SK-N-SH treated with all-trans-retinoic acid at 6 μM for 48 hours (cell line): ENCODE measurements around the gene ATP8B2.

Experiments used
- ATAC-seq: fragments of 200-7000 bp; cut with Tn5 transposase; 3 replicates; pipeline ENCODE4 v1.9.1; 2020; ENCODE audit warnings: mild to moderate bottlenecking, moderate library complexity
- ARNTL ChIP-seq: fragments of 450-650 bp; formaldehyde crosslinking; IDR thresholded peaks from 2 replicates; pipeline ENCODE4 v1.5.0; 2020; ENCODE audit warnings: low read depth, mild to moderate bottlenecking, moderate library complexity, borderline replicate concordance
- BACH2 ChIP-seq: fragments of 250-450 bp; sonication (Bioruptor Pico); IDR thresholded peaks from 2 replicates; pipeline ENCODE4 v1.9.0; 2021; ENCODE audit warnings: mild to moderate bottlenecking, borderline replicate concordance
- CSDC2 ChIP-seq: fragments of 250-450 bp; sonication (Bioruptor Pico); IDR thresholded peaks from 2 replicates; pipeline ENCODE4 v1.5.0; 2020; ENCODE audit warnings: mild to moderate bottlenecking, moderate library complexity
- ESRRG ChIP-seq: fragments of 250-450 bp; sonication (Bioruptor Pico); IDR thresholded peaks from 2 replicates; pipeline ENCODE4 v1.6.1; 2021; ENCODE audit warnings: mild to moderate bottlenecking
- GLIS3 ChIP-seq: fragments of 250-450 bp; sonication (Bioruptor Pico); IDR thresholded peaks from 2 replicates; pipeline ENCODE4 v1.5.0; 2020; ENCODE audit warnings: mild to moderate bottlenecking, moderate library complexity
- ISL1 ChIP-seq: fragments of 250-450 bp; sonication (Bioruptor Pico); IDR thresholded peaks from 2 replicates; pipeline ENCODE4 v2.1.2; 2022; ENCODE audit warnings: mild to moderate bottlenecking, moderate library complexity
- OSR1 ChIP-seq: fragments of 250-450 bp; sonication (Bioruptor Pico); IDR thresholded peaks from 2 replicates; pipeline ENCODE4 v1.8.0; 2022; ENCODE audit warnings: moderate library complexity, mild to moderate bottlenecking, inconsistent platforms
- PPARA ChIP-seq: fragments of 250-450 bp; sonication (Bioruptor Pico); IDR thresholded peaks from 2 replicates; pipeline ENCODE4 v1.5.0; 2020; ENCODE audit warnings: mild to moderate bottlenecking, borderline replicate concordance
- RARB ChIP-seq: fragments of 250-450 bp; sonication (Bioruptor Pico); IDR thresholded peaks from 2 replicates; pipeline ENCODE4 v1.8.0; 2021; ENCODE audit warnings: mild to moderate bottlenecking, moderate library complexity
- SNAI2 ChIP-seq: fragments of 250-450 bp; sonication (Bioruptor Pico); IDR thresholded peaks from 2 replicates; pipeline ENCODE4 v1.5.0; 2020; ENCODE audit warnings: mild to moderate bottlenecking, moderate library complexity
- TCF4 ChIP-seq: fragments of 250-450 bp; sonication (Bioruptor Pico); IDR thresholded peaks from 2 replicates; pipeline ENCODE4 v1.8.0; 2021; ENCODE audit warnings: mild to moderate bottlenecking, moderate library complexity, borderline replicate concordance
- TOX ChIP-seq: fragments of 250-450 bp; sonication (Bioruptor Pico); IDR thresholded peaks from 2 replicates; pipeline ENCODE4 v1.8.0; 2021; ENCODE audit warnings: mild to moderate bottlenecking, moderate library complexity, borderline replicate concordance
- ZC3H10 ChIP-seq: fragments of 250-450 bp; sonication (Bioruptor Pico); IDR thresholded peaks from 2 replicates; pipeline ENCODE4 v1.5.1; 2021; ENCODE audit warnings: mild to moderate bottlenecking, moderate library complexity
- ZFP3 ChIP-seq: fragments of 250-450 bp; sonication (Bioruptor Pico); IDR thresholded peaks from 2 replicates; pipeline ENCODE4 v1.5.0; 2020; ENCODE audit warnings: mild to moderate bottlenecking, moderate library complexity
- ZFP30 ChIP-seq: fragments of 450-650 bp; formaldehyde crosslinking; IDR thresholded peaks from 2 replicates; pipeline ENCODE4 v1.5.0; 2022; ENCODE audit warnings: mild to moderate bottlenecking, moderate library complexity
- ZNF565 ChIP-seq: fragments of 450-650 bp; formaldehyde crosslinking; conservative IDR thresholded peaks from 2 replicates; pipeline ENCODE4 v1.5.0; 2020; ENCODE audit warnings: low read depth, mild to moderate bottlenecking, moderate library complexity
- ZNF70 ChIP-seq: fragments of 450-650 bp; formaldehyde crosslinking; IDR thresholded peaks from 2 replicates; pipeline ENCODE4 v1.5.0; 2020; ENCODE audit warnings: mild to moderate bottlenecking, moderate library complexity
- ZNF8 ChIP-seq: fragments of 450-650 bp; formaldehyde crosslinking; IDR thresholded peaks from 2 replicates; pipeline ENCODE4 v1.5.0; 2020; ENCODE audit warnings: mild to moderate bottlenecking, moderate library complexity
- TF ChIP-seq, protein P1 (sequence below): fragments of 250-450 bp; sonication (Bioruptor Pico); IDR thresholded peaks from 2 replicates; pipeline ENCODE4 v1.5.1; 2021; ENCODE audit warnings: mild to moderate bottlenecking, moderate library complexity
- TF ChIP-seq, protein P2 (sequence below): fragments of 250-450 bp; sonication (Bioruptor Pico); IDR thresholded peaks from 2 replicates; pipeline ENCODE4 v1.8.0; 2021; ENCODE audit warnings: low read depth, mild to moderate bottlenecking, moderate library complexity, borderline replicate concordance
- TF ChIP-seq, protein P3 (sequence below): fragments of 250-450 bp; sonication (Bioruptor Pico); IDR thresholded peaks from 2 replicates; pipeline ENCODE4 v1.8.0; 2020; ENCODE audit warnings: mild to moderate bottlenecking, moderate library complexity, borderline replicate concordance
- TF ChIP-seq, protein P4 (sequence below): fragments of 250-450 bp; sonication (Bioruptor Pico); IDR thresholded peaks from 2 replicates; pipeline ENCODE4 v1.5.1; 2020; ENCODE audit warnings: low read depth, mild to moderate bottlenecking, moderate library complexity

The ATP8B2 gene

DNA sequence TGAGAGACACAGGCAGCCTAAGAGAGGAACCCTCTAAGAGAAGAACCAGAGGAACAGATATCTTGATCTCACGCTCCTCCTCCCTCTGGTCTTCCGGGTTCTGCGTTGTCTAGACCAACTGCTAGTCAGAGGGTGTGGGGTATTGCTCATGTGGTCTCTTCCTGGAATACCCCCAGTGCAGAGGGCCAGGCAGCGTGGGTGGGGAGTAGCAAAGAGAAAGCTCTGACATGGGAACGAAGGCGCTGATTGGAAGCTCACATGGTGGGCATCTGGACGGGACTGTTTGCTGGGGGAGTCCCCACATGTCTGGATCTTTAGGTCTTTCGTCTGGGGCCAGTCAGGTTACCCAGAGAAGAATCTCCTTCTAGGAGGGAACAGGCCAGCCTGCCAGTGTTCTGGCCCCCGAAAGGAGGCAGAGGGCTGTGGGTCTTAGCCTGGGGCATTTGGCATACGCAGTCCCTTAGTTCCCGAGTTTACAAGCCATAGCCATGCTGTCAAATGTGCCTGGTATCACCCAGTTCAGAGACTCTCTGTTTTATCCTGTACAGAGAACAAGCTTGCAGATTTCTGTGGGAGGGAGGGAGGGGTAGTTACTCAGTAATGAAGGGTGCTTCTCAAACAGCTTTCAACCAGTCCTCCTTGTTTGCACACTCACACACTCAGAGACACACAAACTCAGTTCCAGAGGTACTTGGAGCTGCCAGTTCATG lies 61.5 kb downstream of the ATP8B2 start (continued):
- TF ChIP-seq PPARA = no peak
- TF ChIP-seq, protein P1, sequence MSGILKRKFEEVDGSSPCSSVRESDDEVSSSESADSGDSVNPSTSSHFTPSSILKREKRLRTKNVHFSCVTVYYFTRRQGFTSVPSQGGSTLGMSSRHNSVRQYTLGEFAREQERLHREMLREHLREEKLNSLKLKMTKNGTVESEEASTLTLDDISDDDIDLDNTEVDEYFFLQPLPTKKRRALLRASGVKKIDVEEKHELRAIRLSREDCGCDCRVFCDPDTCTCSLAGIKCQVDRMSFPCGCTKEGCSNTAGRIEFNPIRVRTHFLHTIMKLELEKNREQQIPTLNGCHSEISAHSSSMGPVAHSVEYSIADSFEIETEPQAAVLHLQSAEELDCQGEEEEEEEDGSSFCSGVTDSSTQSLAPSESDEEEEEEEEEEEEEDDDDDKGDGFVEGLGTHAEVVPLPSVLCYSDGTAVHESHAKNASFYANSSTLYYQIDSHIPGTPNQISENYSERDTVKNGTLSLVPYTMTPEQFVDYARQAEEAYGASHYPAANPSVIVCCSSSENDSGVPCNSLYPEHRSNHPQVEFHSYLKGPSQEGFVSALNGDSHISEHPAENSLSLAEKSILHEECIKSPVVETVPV (CRISPR knock-in tag) = no peak
- no peak for TF ChIP-seq ISL1 (CRISPR knock-in tag)

DNA sequence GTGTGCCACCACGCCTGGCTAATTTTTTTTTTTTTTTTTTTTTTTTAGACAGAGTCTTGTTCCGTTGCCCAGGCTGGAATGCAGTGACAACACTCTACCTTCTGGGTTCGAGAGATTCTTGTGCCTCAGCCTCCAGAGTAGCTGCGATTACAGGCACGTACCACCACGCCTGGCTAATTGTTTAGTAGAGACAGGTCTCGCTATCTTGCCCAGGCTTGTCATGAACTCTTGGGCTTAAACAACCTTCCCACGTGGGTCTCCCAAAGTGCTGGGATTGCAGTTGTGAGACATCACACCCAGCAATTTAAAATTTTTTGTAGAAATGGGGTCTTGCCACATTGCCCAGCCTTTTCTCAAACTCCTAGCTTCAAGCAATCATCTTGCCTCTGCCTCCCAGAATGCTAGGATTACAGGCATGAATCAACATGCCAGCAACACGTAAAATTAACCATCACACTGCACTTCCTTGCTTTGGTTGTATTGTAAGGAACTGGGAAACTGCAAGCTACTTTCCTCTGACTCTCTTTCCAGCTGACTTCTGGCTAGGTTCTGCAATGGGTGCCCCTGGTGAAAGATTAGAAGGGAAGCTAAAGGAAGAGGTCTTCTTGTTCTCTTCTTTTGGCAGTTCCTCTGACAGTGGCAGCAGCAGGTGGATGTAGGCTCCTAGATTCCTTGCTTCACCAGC lies 65.9 kb downstream of the ATP8B2 start:
- no peak for ATAC-seq
- TF ChIP-seq OSR1 (CRISPR knock-in tag) (no peak), ISL1 (CRISPR knock-in tag) (no peak), ZNF565 (CRISPR knock-in tag) (no peak), ZNF8 (CRISPR knock-in tag) (no peak), PPARA (no peak), SNAI2 (no peak), BACH2 (no peak), RARB (no peak), ARNTL (no peak), TCF4 (CRISPR knock-in tag) (no peak), GLIS3 (CRISPR knock-in tag) (no peak), CSDC2 (CRISPR knock-in tag) (no peak), TOX (CRISPR knock-in tag) (no peak), ZFP30 (CRISPR knock-in tag) (no peak), ZC3H10 (CRISPR knock-in tag) (no peak), ZNF70 (no peak)
- TF ChIP-seq, protein P2, sequence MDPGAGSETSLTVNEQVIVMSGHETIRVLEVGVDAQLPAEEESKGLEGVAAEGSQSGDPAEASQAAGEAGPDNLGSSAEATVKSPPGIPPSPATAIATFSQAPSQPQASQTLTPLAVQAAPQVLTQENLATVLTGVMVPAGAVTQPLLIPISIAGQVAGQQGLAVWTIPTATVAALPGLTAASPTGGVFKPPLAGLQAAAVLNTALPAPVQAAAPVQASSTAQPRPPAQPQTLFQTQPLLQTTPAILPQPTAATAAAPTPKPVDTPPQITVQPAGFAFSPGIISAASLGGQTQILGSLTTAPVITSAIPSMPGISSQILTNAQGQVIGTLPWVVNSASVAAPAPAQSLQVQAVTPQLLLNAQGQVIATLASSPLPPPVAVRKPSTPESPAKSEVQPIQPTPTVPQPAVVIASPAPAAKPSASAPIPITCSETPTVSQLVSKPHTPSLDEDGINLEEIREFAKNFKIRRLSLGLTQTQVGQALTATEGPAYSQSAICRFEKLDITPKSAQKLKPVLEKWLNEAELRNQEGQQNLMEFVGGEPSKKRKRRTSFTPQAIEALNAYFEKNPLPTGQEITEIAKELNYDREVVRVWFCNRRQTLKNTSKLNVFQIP (CRISPR knock-in tag) = no peak
- TF ChIP-seq, protein P3, sequence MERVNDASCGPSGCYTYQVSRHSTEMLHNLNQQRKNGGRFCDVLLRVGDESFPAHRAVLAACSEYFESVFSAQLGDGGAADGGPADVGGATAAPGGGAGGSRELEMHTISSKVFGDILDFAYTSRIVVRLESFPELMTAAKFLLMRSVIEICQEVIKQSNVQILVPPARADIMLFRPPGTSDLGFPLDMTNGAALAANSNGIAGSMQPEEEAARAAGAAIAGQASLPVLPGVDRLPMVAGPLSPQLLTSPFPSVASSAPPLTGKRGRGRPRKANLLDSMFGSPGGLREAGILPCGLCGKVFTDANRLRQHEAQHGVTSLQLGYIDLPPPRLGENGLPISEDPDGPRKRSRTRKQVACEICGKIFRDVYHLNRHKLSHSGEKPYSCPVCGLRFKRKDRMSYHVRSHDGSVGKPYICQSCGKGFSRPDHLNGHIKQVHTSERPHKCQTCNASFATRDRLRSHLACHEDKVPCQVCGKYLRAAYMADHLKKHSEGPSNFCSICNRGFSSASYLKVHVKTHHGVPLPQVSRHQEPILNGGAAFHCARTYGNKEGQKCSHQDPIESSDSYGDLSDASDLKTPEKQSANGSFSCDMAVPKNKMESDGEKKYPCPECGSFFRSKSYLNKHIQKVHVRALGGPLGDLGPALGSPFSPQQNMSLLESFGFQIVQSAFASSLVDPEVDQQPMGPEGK (CRISPR knock-in tag) = no peak
- TF ChIP-seq, protein P1 (CRISPR knock-in tag) = no peak
- TF ChIP-seq, all 23 proteins: peak for 0

DNA sequence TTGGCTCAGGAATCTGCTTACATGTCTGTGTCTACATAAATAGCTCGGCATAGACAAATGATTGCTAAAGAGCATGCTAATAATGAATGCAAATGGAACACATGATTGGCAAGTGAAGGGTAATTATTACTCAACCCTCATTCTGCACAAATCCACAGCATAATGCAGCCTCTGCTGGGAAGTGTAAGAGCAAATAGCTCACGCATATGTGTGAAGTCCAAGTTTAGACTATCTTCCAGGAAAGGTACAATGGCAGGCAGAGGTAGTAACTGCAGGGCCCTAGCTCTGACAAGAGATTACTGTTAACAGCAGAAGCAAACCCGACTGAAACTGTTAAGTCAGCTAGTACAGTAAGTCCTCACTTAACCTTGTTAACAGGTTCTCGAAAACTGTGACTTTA lies 72.8 kb downstream of the ATP8B2 start:
- TF ChIP-seq ZFP30 (CRISPR knock-in tag) (no peak), ZFP3 (no peak), RARB (no peak)
- TF ChIP-seq, protein P1 (CRISPR knock-in tag) = no peak
- TF ChIP-seq, all 23 proteins: peak for 0
- no peak for ATAC-seq

DNA sequence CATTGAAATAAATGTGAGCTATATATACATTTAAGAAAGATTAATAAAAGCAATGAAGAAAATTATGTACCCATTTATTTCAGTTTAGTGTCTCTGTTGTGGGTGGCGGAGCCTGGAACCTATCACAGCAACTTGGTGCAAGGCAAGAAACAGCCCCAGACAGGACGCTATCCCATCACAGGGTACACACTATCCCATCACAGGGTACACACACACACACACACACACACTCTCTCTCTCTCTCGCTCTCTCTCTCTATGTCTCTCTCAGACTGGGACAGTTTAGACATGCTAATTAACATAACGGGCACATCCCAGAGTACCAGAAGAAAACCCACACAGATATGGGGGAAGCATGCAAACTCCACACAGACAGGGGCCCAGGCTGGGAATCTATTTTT lies 73.4 kb downstream of the ATP8B2 start:
- ATAC-seq = no peak
- TF ChIP-seq ZFP3 (no peak), ESRRG (CRISPR knock-in tag) (no peak), ZNF8 (CRISPR knock-in tag) (no peak), TOX (CRISPR knock-in tag) (no peak)
- TF ChIP-seq, protein P3 (CRISPR knock-in tag) = no peak
- TF ChIP-seq, protein P4, sequence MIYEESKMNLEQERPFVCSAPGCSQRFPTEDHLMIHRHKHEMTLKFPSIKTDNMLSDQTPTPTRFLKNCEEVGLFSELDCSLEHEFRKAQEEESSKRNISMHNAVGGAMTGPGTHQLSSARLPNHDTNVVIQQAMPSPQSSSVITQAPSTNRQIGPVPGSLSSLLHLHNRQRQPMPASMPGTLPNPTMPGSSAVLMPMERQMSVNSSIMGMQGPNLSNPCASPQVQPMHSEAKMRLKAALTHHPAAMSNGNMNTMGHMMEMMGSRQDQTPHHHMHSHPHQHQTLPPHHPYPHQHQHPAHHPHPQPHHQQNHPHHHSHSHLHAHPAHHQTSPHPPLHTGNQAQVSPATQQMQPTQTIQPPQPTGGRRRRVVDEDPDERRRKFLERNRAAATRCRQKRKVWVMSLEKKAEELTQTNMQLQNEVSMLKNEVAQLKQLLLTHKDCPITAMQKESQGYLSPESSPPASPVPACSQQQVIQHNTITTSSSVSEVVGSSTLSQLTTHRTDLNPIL (CRISPR knock-in tag) = no peak
